Hippocampal formation (tissue), 2 donors: ENCODE results near the gene LCE6A.
A peak's percentile ranks its signal among the peaks of the same experiment; 100 is the strongest.

Source experiments
- DNase-seq, 2 donors: peaks; one replicate each; lab custom pipeline; 2025; lab: John Stamatoyannopoulos, UW

The LCE6A gene

GRCh38 chr1:152842556-152842955 is at the start of gene LCE6A:
Gene LCE6A, plus strand, starts transcription at chr1:152842856. Its CDS starts 665 bp downstream, at chr1:152843521.
- no peak for DNase-seq

DNA sequence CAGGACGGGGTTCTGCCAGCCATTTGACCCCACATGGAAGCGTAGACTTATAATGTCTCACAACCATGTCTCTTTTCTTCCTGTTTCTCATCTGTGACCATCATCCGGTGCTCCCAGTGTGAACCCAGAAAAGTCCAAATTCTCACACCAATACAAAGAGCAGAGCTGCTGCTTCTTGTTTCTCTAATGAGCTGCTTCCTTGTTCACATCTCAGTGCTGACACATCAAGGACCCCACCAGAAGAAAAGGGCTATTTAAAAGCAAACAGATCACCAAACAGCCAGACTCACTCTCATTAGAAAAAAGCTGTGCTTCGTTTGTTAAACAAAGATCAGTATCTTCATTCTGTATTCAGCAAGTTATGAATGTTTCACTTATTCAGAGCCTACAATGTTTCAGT is 47.0 kb upstream of the LCE6A start:
- DNase-seq, result no peak

DNA sequence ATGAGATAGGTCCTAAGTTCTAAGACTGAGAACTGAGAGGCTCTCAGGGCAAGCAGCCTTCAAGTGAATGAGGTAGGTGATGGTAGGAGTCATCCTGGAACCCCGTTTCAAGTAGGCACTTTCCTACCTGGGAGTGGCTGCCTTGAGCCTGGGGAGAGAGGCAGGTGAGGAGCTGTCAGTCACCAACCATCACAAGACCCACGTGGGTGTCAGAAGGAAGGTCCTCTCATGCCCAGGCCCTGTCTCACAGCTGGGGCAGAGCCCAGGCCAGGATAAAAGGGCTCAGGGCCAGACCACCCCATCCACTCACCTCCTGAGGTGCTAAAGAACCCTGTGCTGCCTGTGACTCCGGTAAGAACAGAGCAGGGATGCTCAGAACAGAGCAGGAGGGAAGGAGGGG is 46.2 kb upstream of the LCE6A start, which contains the start of gene LCE1D:
Gene LCE1D, plus strand, starts transcription at position 301 of the 400 bp plus-strand sequence. CDS start 1,074 bp downstream, outside the sequence.
- no peak for DNase-seq

GRCh38 chr1:152801333-152801732 is 41.3 kb upstream of the LCE6A start:
- no peak for DNase-seq

GRCh38 chr1:152806576-152806975 is 36.1 kb upstream of the LCE6A start, which contains the start of gene LCE1C:
Gene LCE1C, minus strand, starts transcription at chr1:152806651. Its CDS starts 1,173 bp downstream, at chr1:152805478.
- DNase-seq, result no peak

DNA sequence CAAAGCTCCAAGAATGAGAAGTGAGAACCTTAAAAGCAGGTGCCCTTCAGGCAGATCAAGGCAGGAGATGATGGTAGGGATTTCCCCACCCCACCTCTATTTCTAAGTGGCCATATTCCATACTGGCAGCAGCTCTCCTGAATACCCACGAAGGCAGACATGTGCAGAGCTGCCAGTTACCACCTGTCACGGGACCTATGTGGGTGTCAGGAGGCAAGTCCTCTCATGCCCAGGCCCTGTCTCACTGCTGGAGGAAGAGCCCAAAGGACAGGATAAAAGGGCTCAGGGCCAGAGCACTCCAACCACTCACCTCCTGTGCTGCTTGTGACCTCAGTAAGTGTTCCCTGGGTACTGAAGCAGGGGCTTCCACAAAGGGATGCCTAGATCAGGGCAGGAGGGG is 31.6 kb upstream of the LCE6A start:
- DNase-seq, result no peak

- no peak for DNase-seq
Observed at GRCh38 chr1:152811671-152812070, 31.0 kb upstream of the LCE6A start, which contains the start of gene LCE1B. Gene LCE1B, plus strand, starts transcription at chr1:152811971. Its CDS starts 476 bp downstream, at chr1:152812447.

- no peak for DNase-seq
Observed at GRCh38 chr1:152817309-152817708, 25.3 kb upstream of the LCE6A start.

- DNase-seq, result no peak
Observed at GRCh38 chr1:152823294-152823693, 19.4 kb upstream of the LCE6A start.

DNA sequence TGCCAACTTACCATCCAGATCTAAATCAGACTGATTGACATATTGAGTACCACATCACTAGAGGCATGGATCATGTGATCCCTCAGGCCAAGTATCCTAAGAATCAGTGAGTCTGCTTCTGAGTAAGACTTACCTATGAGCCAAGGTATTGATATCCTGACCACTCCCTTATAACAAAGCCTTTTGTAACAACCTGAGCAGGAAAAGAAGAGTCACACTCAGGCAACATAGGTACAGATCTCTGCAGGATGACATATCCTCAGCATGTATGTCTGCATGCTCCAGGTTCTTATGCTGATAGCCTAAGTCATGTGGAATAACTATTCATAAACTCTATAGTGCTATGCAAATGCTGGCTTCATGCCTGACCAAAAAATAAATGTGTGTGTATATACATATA is 17.7 kb upstream of the LCE6A start:
- no peak for DNase-seq

GRCh38 chr1:152827173-152827572 is 15.5 kb upstream of the LCE6A start, which contains the start of gene LCE1A:
Gene LCE1A, plus strand, starts transcription at chr1:152827473. Its CDS starts 0 bp downstream, at chr1:152827473.
- no peak for DNase-seq

GRCh38 chr1:152836870-152837269 is 5.8 kb upstream of the LCE6A start:
- DNase-seq, result no peak

DNA sequence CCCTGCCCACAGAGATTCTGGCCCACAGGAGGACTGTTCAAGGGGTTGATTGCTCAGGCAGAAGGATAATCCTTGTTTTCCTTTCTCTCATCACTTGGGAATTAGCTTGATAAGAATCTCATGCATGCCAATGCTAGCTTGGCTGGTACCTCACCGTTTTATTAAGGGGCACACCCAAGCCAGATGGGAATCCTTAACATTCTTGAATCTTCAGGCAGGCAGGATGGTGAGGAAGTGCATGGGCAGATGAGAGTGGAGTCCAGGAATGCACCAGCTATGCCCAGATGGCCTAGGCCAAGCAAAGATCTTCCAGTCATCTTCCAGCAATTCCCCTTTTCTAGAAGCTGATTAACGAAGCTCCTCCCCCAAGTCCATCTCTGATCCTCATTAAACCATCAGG is 13.0 kb downstream of the LCE6A start:
- DNase-seq, result no peak

DNA sequence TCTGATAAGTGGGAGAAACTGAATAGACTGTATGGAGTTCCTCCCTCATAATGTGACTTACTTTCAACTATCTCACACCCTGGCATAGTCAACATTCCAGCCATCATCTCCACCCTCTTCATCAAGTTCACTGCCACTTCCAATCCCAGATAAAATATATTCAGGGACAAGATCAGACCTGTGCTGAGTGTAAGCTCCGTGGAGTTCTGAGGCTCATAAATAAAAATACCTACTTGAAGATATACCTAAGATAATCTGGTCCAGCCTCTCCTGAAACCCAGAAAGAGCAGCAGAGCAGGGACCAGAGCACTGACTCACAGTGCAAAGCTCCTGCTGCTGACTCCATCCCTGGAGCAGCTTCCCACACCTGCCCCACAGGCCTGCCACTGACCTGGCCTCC is 15.4 kb downstream of the LCE6A start:
- DNase-seq, result no peak

GRCh38 chr1:152859696-152860095 is 17.0 kb downstream of the LCE6A start, which contains the start of gene LCE7A:
Gene LCE7A, plus strand, starts transcription at chr1:152859996. Its CDS starts 702 bp downstream, at chr1:152860698.
- no peak for DNase-seq

DNA sequence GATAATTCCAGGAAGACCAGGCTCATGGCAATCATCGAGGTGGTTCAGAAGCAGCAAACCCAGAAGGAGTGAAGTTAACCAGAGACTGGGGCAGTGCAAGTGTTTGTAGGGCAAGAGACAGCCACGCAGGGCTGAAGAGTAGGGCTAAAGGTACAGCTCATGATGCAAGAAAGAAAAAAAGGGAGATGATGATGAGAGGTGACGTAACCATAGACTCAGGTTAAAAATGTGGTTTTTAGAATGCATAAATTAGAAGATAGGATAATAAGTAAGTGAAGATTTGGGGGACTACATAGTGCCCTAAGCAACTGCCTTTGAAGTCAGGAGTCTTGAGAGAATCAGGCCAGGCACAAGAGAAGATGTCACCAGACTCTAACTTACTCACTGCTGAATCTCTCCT is 17.5 kb downstream of the LCE6A start:
- no peak for DNase-seq

GRCh38 chr1:152861374-152861773 is 18.7 kb downstream of the LCE6A start:
- DNase-seq, result no peak

DNA sequence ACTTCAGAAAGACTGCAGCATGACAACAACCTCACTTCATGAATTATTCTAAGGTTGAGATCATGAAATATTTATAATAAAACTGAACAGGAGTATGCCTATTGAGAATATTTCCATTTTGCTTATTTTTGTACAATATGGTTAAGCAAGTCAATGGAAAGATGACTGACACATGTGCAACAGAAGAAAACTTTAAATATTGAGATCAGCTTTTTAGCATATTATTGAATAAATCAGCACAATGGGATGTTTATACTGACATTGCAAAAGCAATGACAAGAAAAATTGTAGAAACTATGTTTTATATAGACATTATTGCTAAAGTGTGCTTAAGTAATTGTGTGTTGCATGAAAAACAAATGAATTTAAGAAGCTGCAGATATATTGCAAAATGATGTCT is 21.8 kb downstream of the LCE6A start:
- no peak for DNase-seq

DNA sequence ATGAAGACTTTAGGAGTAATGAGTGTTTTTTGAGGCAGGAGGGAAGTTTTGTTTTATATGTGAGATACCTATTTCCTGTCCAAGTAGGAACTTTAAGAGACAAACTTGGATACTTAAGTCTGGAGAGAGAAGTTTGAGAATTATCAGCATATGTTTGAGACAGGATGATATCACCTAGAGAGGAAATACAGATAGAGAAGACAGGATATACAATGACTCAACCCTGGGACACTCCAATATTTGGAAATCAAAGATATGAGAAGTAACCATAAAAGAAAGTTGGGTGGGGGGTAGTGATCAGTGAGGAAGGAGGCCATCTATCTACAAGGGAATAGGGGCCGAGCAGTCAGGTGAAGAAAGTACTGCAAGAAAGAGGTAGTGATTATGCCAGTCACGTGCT is 23.7 kb downstream of the LCE6A start:
- DNase-seq, result no peak

- peak; percentile 5 to 38 for DNase-seq
Observed at GRCh38 chr1:152869808-152870419, 27.3 kb downstream of the LCE6A start.

- DNase-seq, result no peak
Observed at GRCh38 chr1:152870831-152871730, 28.4 kb downstream of the LCE6A start.

GRCh38 chr1:152871731-152872126 is 29.1 kb downstream of the LCE6A start:
- DNase-seq, result no peak

- no peak for DNase-seq
Observed at GRCh38 chr1:152873495-152873894, 30.8 kb downstream of the LCE6A start.
